ENCODE results near the gene ZNF41. TPM values are rescaled to one million over a fixed set of nuclear protein-coding genes. Genes with fewer than 3 reads are reported as not detected.

Gene ZNF41
- total RNA-seq, 1 donor from 2014 or later = 11.9 TPM

Other genes with a start within 250 kb of the ZNF41 start
- gene ZNF157, start 112.6 kb downstream of the ZNF41 start, total RNA-seq = 0.92 TPM
- 30.6 TPM for gene ARAF, start 78.0 kb upstream of the ZNF41 start, total RNA-seq
- gene TIMP1, start 99.2 kb upstream of the ZNF41 start, total RNA-seq = 54.4 TPM
- gene SYN1, start 136.6 kb upstream of the ZNF41 start, total RNA-seq = 0.41 TPM
- gene CFP, start 146.7 kb upstream of the ZNF41 start, total RNA-seq = 1.9 TPM
- 16.2 TPM for gene ELK1, start 167.3 kb upstream of the ZNF41 start, total RNA-seq
- gene UXT, start 176.0 kb upstream of the ZNF41 start, total RNA-seq = 48.8 TPM